Neural cell (in vitro differentiated cells): ENCODE results near the gene MRPS22. TPM values are rescaled to one million over a fixed set of nuclear protein-coding genes. Genes with fewer than 3 reads are reported as not detected.

Experiments used
- H2AFZ ChIP-seq: fragments of 200-600, 300-800 bp; sonication (generic), shearing (Covaris generic); 2 replicates; pipeline ENCODE4 v1.6.0; 2014; ENCODE audit warnings: low read depth, mild to moderate bottlenecking, antibody characterized with exemption, low read length, moderate library complexity
- H3F3A ChIP-seq: fragments of 200-600 bp; shearing (Covaris generic); 2 replicates; pipeline ENCODE4 v1.6.1; 2016; ENCODE audit warnings: mild to moderate bottlenecking, moderate library complexity, mixed read lengths, antibody characterized with exemption, low read length; ENCODE audit not compliant: insufficient read depth, poor library complexity, severe bottlenecking
- H3K27ac ChIP-seq: fragments of 200-600, 300-800 bp; sonication (generic), shearing (Covaris generic); 2 replicates; pipeline ENCODE4 v1.5.1; 2014; ENCODE audit warnings: mild to moderate bottlenecking, low read length, moderate library complexity
- H3K27me3 ChIP-seq: fragments of 300-800, 200-600 bp; sonication (generic), shearing (Covaris generic); 2 replicates; pipeline ENCODE4 v1.6.0; 2014; ENCODE audit warnings: mild to moderate bottlenecking, low read depth, low read length, moderate library complexity; ENCODE audit not compliant: insufficient read depth
- H3K36me3 ChIP-seq: fragments of 300-800, 200-600 bp; sonication (generic), shearing (Covaris generic); 2 replicates; pipeline ENCODE4 v1.5.1; 2014; ENCODE audit warnings: mild to moderate bottlenecking, antibody characterized with exemption, low read length, moderate library complexity; ENCODE audit not compliant: insufficient read depth
- H3K4me2 ChIP-seq: fragments of 300-800, 200-600 bp; sonication (generic), shearing (Covaris generic); 2 replicates; pipeline ENCODE4 v1.6.0; 2014; ENCODE audit warnings: mild to moderate bottlenecking, low read length
- H3K4me3 ChIP-seq: fragments of 300-800, 200-600 bp; sonication (generic), shearing (Covaris generic); 2 replicates; pipeline ENCODE4 v1.5.1; 2014; ENCODE audit warnings: mild to moderate bottlenecking, low read length, moderate library complexity
- H3K79me2 ChIP-seq: fragments of 200-600 bp; shearing (Covaris generic); replicated peaks from 2 replicates; pipeline ENCODE4 v1.6.0; 2014; ENCODE audit warnings: mild to moderate bottlenecking, low read length, moderate library complexity; ENCODE audit not compliant: insufficient read depth
- H3K9ac ChIP-seq: fragments of 300-800, 200-600 bp; sonication (generic), shearing (Covaris generic); 2 replicates; pipeline ENCODE4 v1.6.1; 2016; ENCODE audit warnings: mild to moderate bottlenecking, low read length, mixed read lengths
- H3K9me2 ChIP-seq: fragments of 200-600 bp; shearing (Covaris generic); 2 replicates; pipeline ENCODE4 v1.6.1; 2016; ENCODE audit warnings: mild to moderate bottlenecking, low read length, mixed read lengths; ENCODE audit not compliant: insufficient read depth
- H3K9me3 ChIP-seq: fragments of 200-600, 300-800 bp; sonication (generic), shearing (Covaris generic); 2 replicates; pipeline ENCODE4 v1.6.1; 2016; ENCODE audit warnings: mild to moderate bottlenecking, mixed run types, low read length, moderate library complexity, mixed read lengths
- H4K20me1 ChIP-seq: fragments of 200-600 bp; shearing (Covaris generic); 2 replicates; pipeline ENCODE4 v1.6.1; 2016; ENCODE audit warnings: mild to moderate bottlenecking, mixed run types; ENCODE audit not compliant: insufficient read depth
- CTCF ChIP-seq: fragments of 450-650 bp; IDR thresholded peaks from 2 replicates; pipeline ENCODE4 v1.5.1; 2014; ENCODE audit warnings: antibody characterized with exemption, mild to moderate bottlenecking, moderate library complexity; ENCODE audit not compliant: poor library complexity, severe bottlenecking
- EP300 ChIP-seq: fragments of 450-650 bp; conservative IDR thresholded peaks from 2 replicates; pipeline ENCODE4 v1.6.1; 2014; ENCODE audit warnings: antibody characterized with exemption, mild to moderate bottlenecking, moderate library complexity; ENCODE audit not compliant: poor library complexity, severe bottlenecking
- EZH2 ChIP-seq: fragments of 200-600, 300-800 bp; shearing (Covaris generic), sonication (generic); IDR thresholded peaks from 2 replicates; pipeline ENCODE4 v1.6.1; 2014; ENCODE audit warnings: antibody characterized with exemption, low read length, borderline replicate concordance, mild to moderate bottlenecking; ENCODE audit not compliant: insufficient read depth, poor library complexity, severe bottlenecking
- MXI1 ChIP-seq: fragments of 450-650 bp; conservative IDR thresholded peaks from 2 replicates; pipeline ENCODE4 v1.6.1; 2014; ENCODE audit warnings: antibody characterized with exemption, mild to moderate bottlenecking; ENCODE audit not compliant: poor library complexity, severe bottlenecking
- POLR2AphosphoS5 ChIP-seq: IDR thresholded peaks from 2 replicates; pipeline ENCODE4 v1.6.1; 2012
- RAD21 ChIP-seq: fragments of 450-650 bp; conservative IDR thresholded peaks from 2 replicates; pipeline ENCODE4 v1.6.1; 2014; ENCODE audit warnings: antibody characterized with exemption, mild to moderate bottlenecking, moderate library complexity
- REST ChIP-seq: IDR thresholded peaks from 2 replicates; pipeline ENCODE4 v1.6.1; 2012; ENCODE audit warnings: borderline replicate concordance
- SMC3 ChIP-seq: fragments of 450-650 bp; conservative IDR thresholded peaks from 2 replicates; pipeline ENCODE4 v1.6.1; 2014; ENCODE audit warnings: antibody characterized with exemption, mild to moderate bottlenecking, moderate library complexity; ENCODE audit not compliant: poor library complexity
- TAF1 ChIP-seq: IDR thresholded peaks from 2 replicates; pipeline ENCODE4 v1.6.1; 2012; ENCODE audit warnings: low read depth
- polyA plus RNA-seq: library from polyadenylated mRNA; depleted of rRNA; stranded (reverse); fragments of >200 nt; gene quantifications from 2 replicates; pipeline ENCODE4 v1.2.3, GENCODE V29; 2014

Gene MRPS22
- polyA plus RNA-seq, 1 donor from 2014 or later = 80.7 TPM

GRCh38 chr3:139319428-139320402, 24.1 kb upstream of the MRPS22 start:
- no peak overlapping the region for H3K9ac ChIP-seq
- H3K9me3 ChIP-seq = no peaks in the 10 kb centered on the region
- H2AFZ ChIP-seq = no peak overlapping the region
- H4K20me1 ChIP-seq = no peaks in the 10 kb centered on the region
- H3K79me2 ChIP-seq = no peaks in the 10 kb centered on the region
- H3K4me3 ChIP-seq = no peak overlapping the region
- no peaks in the 10 kb centered on the region for H3F3A ChIP-seq
- no peaks in the 10 kb centered on the region for H3K27me3 ChIP-seq
- H3K36me3 ChIP-seq = no peaks in the 10 kb centered on the region
- H3K4me2 ChIP-seq = no peak overlapping the region
- TF ChIP-seq CTCF = no peak
- no peak for TF ChIP-seq TAF1
- H3K9me2 ChIP-seq = no peaks in the 10 kb centered on the region
- H3K27ac ChIP-seq = no peak overlapping the region

- H3K4me3 ChIP-seq = no peak overlapping the region
- H3K27me3 ChIP-seq = no peaks in the 10 kb centered on the region
- H3K9me3 ChIP-seq = no peaks in the 10 kb centered on the region
- no peak overlapping the region for H3K27ac ChIP-seq
- H3K9me2 ChIP-seq = no peaks in the 10 kb centered on the region
- H3K9ac ChIP-seq = no peak overlapping the region
- no peak for TF ChIP-seq RAD21
- no peak overlapping the region for H2AFZ ChIP-seq
- H3K79me2 ChIP-seq = no peaks in the 10 kb centered on the region
- H3K36me3 ChIP-seq = no peaks in the 10 kb centered on the region
- no peak overlapping the region for H3K4me2 ChIP-seq
- H4K20me1 ChIP-seq = no peaks in the 10 kb centered on the region
- no peaks in the 10 kb centered on the region for H3F3A ChIP-seq
Measured at GRCh38 chr3:139320551-139321309, 23.1 kb upstream of the MRPS22 start.

GRCh38 chr3:139322346-139322745, 21.5 kb upstream of the MRPS22 start:
- Histone ChIP-seq H3K4me2 (no peak overlapping the region), H3K79me2 (no peaks in the 10 kb centered on the region), H3K27me3 (no peaks in the 10 kb centered on the region), H3K9ac (no peak overlapping the region), H3K9me3 (no peaks in the 10 kb centered on the region), H3K27ac (no peak overlapping the region), H2AFZ (no peak overlapping the region), H4K20me1 (no peaks in the 10 kb centered on the region), H3F3A (no peaks in the 10 kb centered on the region), H3K9me2 (no peaks in the 10 kb centered on the region), H3K4me3 (no peak overlapping the region), H3K36me3 (no peaks in the 10 kb centered on the region)
- TF ChIP-seq RAD21 (no peak), TAF1 (no peak), SMC3 (no peak), POLR2AphosphoS5 (no peak), EP300 (no peak), EZH2 (no peak), MXI1 (no peak), CTCF (no peak), REST (no peak)
